ENCODE results near the gene ITGA2. TPM values are rescaled to one million over a fixed set of nuclear protein-coding genes. Genes with fewer than 3 reads are reported as not detected.

ITGA2 gene
- total and polyA plus RNA-seq, 9 of the 15 experiments (the other 6 are each of a cell fraction or from before 2014, with no cell fraction given), result 0.01 to 0.09 (median 0.03) TPM; not detected in 5

GRCh38 chr5:52987711-52988331, 1.3 kb upstream of the ITGA2 start:
- DNase-seq (ENCODE audit: extremely low read depth in 1 of 4, low spot score in 3 of 4), result no peak
- Histone ChIP-seq H3K4me1 (replicated peaks in 1 of 2; ENCODE audit: control insufficient read depth in 2 of 2, insufficient read depth in 2 of 2, low read length in 2 of 2) (peaks cover 0 to 14% of the 10 kb centered on the region in 2 experiments; a peak in 2 of 5 replicates), H3K4me3 (no peak overlapping the region), H3K4me2 (ENCODE audit: insufficient read depth, low read length) (no peak overlapping the region), H3K79me2 (ENCODE audit: control insufficient read depth, insufficient read depth, low read length) (no peaks in the 10 kb centered on the region), H3K27me3 (ENCODE audit: control insufficient read depth in 2 of 2, insufficient read depth in 2 of 2, low read length in 2 of 2) (peaks cover 17 to 21% of the 10 kb centered on the region in 2 experiments; a peak in 4 of 5 replicates), H3K36me3 (ENCODE audit: control insufficient read depth, insufficient read depth, low read length) (no peaks in the 10 kb centered on the region), H3K27ac (ENCODE audit: extremely low read depth, low read depth, low read length) (no peak overlapping the region), H2AFZ (ENCODE audit: low read depth, low read length) (no peak overlapping the region), H3K9me3 (replicated peaks; ENCODE audit: control insufficient read depth, insufficient read depth, low read depth, low read length) (no peaks in the 10 kb centered on the region), H3K9me1 (ENCODE audit: control insufficient read depth, insufficient read depth, low read length) (no peaks in the 10 kb centered on the region), H3K9ac (ENCODE audit: insufficient read depth in 1 of 2, low read depth in 2 of 2, low read length in 2 of 2) (no peak overlapping the region), H4K20me1 (replicated peaks; ENCODE audit: control insufficient read depth, insufficient read depth, low read length) (no peaks in the 10 kb centered on the region)
- peak; percentile 51; the same call in 1 of the 2 replicates for TF ChIP-seq FOSL1 (tag; conservative IDR thresholded peaks at IDR 0.05)
- no peak for TF ChIP-seq BMI1 (IDR thresholded peaks at IDR 0.05; ENCODE audit: low read length)
- CTCF ChIA-PET (ENCODE audit: low intra/inter-chr PET ratio), result no interaction called here
- POLR2A ChIA-PET, result interaction anchor here (1.0 kb wide), 1 partner anchor 10 kb away, joined by 4 read pairs; no protein-coding TSS in a partner anchor
- no peak for FAIRE-seq
- ATAC-seq, result no peak
- intact Hi-C loops (cut with micrococcal nuclease) (no loop called here), in situ Hi-C loops (cut with MboI) (no loop called here)
- no TSS peak for BruUV-seq (replicated peaks)
- WGBS (ENCODE audit: insufficient coverage, low coverage, missing lambda C conversion rate), result 0% methylated on average over 4 of the region's 4 CpGs

- Histone ChIP-seq H2AFZ (ENCODE audit: low read depth, low read length) (peak overlapping the region; percentile 58; the same call in 1 of the 2 replicates), H3K4me2 (ENCODE audit: insufficient read depth, low read length) (no peak overlapping the region), H4K20me1 (replicated peaks; ENCODE audit: control insufficient read depth, insufficient read depth, low read length) (no peaks in the 10 kb centered on the region), H3K4me1 (replicated peaks in 1 of 2; ENCODE audit: control insufficient read depth in 2 of 2, insufficient read depth in 2 of 2, low read length in 2 of 2) (peaks cover 0 to 14% of the 10 kb centered on the region in 2 experiments; a peak in 2 of 5 replicates), H3K79me2 (ENCODE audit: control insufficient read depth, insufficient read depth, low read length) (no peaks in the 10 kb centered on the region), H3K9ac (ENCODE audit: insufficient read depth in 1 of 2, low read depth in 2 of 2, low read length in 2 of 2) (no peak overlapping the region), H3K27me3 (ENCODE audit: control insufficient read depth in 2 of 2, insufficient read depth in 2 of 2, low read length in 2 of 2) (peaks cover 17 to 21% of the 10 kb centered on the region in 2 experiments; a peak in 4 of 5 replicates), H3K9me3 (replicated peaks; ENCODE audit: control insufficient read depth, insufficient read depth, low read depth, low read length) (no peaks in the 10 kb centered on the region), H3K36me3 (ENCODE audit: control insufficient read depth, insufficient read depth, low read length) (no peaks in the 10 kb centered on the region), H3K27ac (ENCODE audit: extremely low read depth, low read depth, low read length) (no peak overlapping the region), H3K4me3 (peak overlapping the region; percentile 30), H3K9me1 (ENCODE audit: control insufficient read depth, insufficient read depth, low read length) (no peaks in the 10 kb centered on the region)
- BruUV-seq (replicated peaks), result no TSS peak
- 14% methylated on average over 16 of the region's 16 CpGs for WGBS (ENCODE audit: insufficient coverage, low coverage, missing lambda C conversion rate)
- FAIRE-seq (no peak), DNase-seq (ENCODE audit: extremely low read depth in 1 of 4, low spot score in 3 of 4) (no peak), ATAC-seq (no peak)
- intact Hi-C loops (cut with micrococcal nuclease), result no loop called here
- POLR2A ChIA-PET, result interaction anchor here (1.0 kb wide), 1 partner anchor 9 kb away, joined by 4 read pairs; no protein-coding TSS in a partner anchor
- in situ Hi-C loops (cut with MboI), result no loop called here
- CTCF ChIA-PET (ENCODE audit: low intra/inter-chr PET ratio), result no interaction called here
- TF ChIP-seq EGR1 (conservative IDR thresholded peaks at IDR 0.05) (peak; percentile 34; the same call in 1 of the 2 replicates), SAFB (IDR thresholded peaks at IDR 0.05; ENCODE audit: borderline replicate concordance, low read depth, low read length) (no peak)
Measured at GRCh38 chr5:52988335-52989024, 672 bp upstream of the ITGA2 start.

Data from K562 (cell line).